GM10248 (cell line): ENCODE results near the gene AADACL4.
"Not testable (repeated sequence)": the region's sequence is repeated elsewhere in the genome, so short reads cannot be mapped to it uniquely, and the experiment has no call there.

Experiments
- CTCF ChIA-PET: fragments of 300-600 bp; sonication (Branson Sonifier 250); formaldehyde crosslinking; extraction: SDS; loops from one replicate; lab custom pipeline; 2021; ENCODE audit warnings: antibody characterized with exemption; lab: Yijun Ruan, JAX
- POLR2A ChIA-PET: fragments of 350-650 bp; sonication (Branson Sonifier 250); formaldehyde crosslinking; extraction: SDS; loops from one replicate; lab custom pipeline; 2020; ENCODE audit warnings: antibody characterized with exemption; lab: Yijun Ruan, JAX
- DNase-seq: peaks from one replicate; pipeline ENCODE4 v3.0.0; 2012; ENCODE audit errors: extremely low spot score
- CTCF ChIP-seq: IDR thresholded peaks from 2 replicates; pipeline ENCODE4 v1.5.1; 2012; ENCODE audit warnings: mild to moderate bottlenecking, low read depth; ENCODE audit errors: extremely low read depth, missing control alignments, control extremely low read depth

The AADACL4 gene

GRCh38 chr1:12648741-12649140 lies 4.9 kb downstream of the AADACL4 start:
- TF ChIP-seq CTCF: no peak
- no peak for DNase-seq
- ChIA-PET POLR2A (no interaction called here), CTCF (interaction anchor here (3.3 kb wide), 1 partner anchor 10 kb away, joined by 27 read pairs; no protein-coding TSS in a partner anchor)

GRCh38 chr1:12649971-12650421 lies 6.1 kb downstream of the AADACL4 start:
- ChIA-PET CTCF (interaction anchor here (1.6 to 3.3 kb wide), 3 partner anchors 8 to 11 kb away, joined by 4 to 27 read pairs (median 4); no protein-coding TSS in a partner anchor), POLR2A (no interaction called here)
- TF ChIP-seq CTCF: no peak
- no peak for DNase-seq

GRCh38 chr1:12654004-12654567 lies 10.2 kb downstream of the AADACL4 start:
- ChIA-PET CTCF (no interaction called here), POLR2A (no interaction called here)
- DNase-seq: no peak
- no peak for TF ChIP-seq CTCF

- DNase-seq: no peak
- ChIA-PET CTCF (no interaction called here), POLR2A (no interaction called here)
- TF ChIP-seq CTCF: no peak
Measured at GRCh38 chr1:12654657-12655056, 10.8 kb downstream of the AADACL4 start.

GRCh38 chr1:12656575-12656974 lies 12.7 kb downstream of the AADACL4 start:
- ChIA-PET CTCF (interaction anchor here (1.2 to 3.9 kb wide), 2 partner anchors 377 to 385 kb away, joined by 5 to 14 read pairs; no protein-coding TSS in a partner anchor), POLR2A (interaction anchor here (0.6 kb wide), 1 partner anchor 747 kb away, joined by 6 read pairs; no protein-coding TSS in a partner anchor)
- DNase-seq: no peak
- TF ChIP-seq CTCF: no peak

- POLR2A ChIA-PET: interaction anchor here (0.6 kb wide), 1 partner anchor 748 kb away, joined by 6 read pairs; no protein-coding TSS in a partner anchor
- DNase-seq: no peak
- no peak for TF ChIP-seq CTCF
- CTCF ChIA-PET: interaction anchor here (1.2 to 3.9 kb wide), 7 partner anchors 8 to 386 kb away, joined by 5 to 34 read pairs (median 24); no protein-coding TSS in a partner anchor
Measured at GRCh38 chr1:12657060-12657884, 13.4 kb downstream of the AADACL4 start.

GRCh38 chr1:12657885-12658512 lies 14.1 kb downstream of the AADACL4 start:
- POLR2A ChIA-PET, DNase-seq: not testable (repeated sequence)
- CTCF ChIA-PET: interaction anchor here (1.3 to 3.9 kb wide), 19 partner anchors 9 to 534 kb away, joined by 3 to 34 read pairs (median 8); partner anchors contain the start of gene AADACL4
